A549 treated with AZD9567 at 1 μM for 4 hours (cell line): ENCODE measurements around the gene ATAD3A. TPM values are rescaled to one million over a fixed set of nuclear protein-coding genes. Genes with fewer than 3 reads are reported as not detected.

ENCODE experiments used
- total RNA-seq: library from RNA; stranded (reverse); fragments of 200-300 nt; extraction: Qiagen RNA extraction; gene quantifications from 5 replicates; pipeline ENCODE4 v1.2.3, GENCODE V29; 2022; ENCODE audit not compliant: insufficient read depth

ATAD3A gene
- total RNA-seq = 27.2 to 40.3 TPM (median 38.7 TPM) in 5 replicates

GRCh38 chr1:1511533-1512285, at the start of gene ATAD3A:
TSS of gene ATAD3A (plus strand) at chr1:1512162. CDS start at chr1:1512269, 107 bp downstream.

GRCh38 chr1:1471389-1472052, 40.4 kb upstream of the ATAD3A start, which contains the start of gene ATAD3B:
TSS of gene ATAD3B (plus strand) at chr1:1471765. CDS start at chr1:1471885, 120 bp downstream.

GRCh38 chr1:1540090-1540817, 28.3 kb downstream of the ATAD3A start, which contains the start of gene TMEM240:
TSS of gene TMEM240 (minus strand) at chr1:1540624. CDS start at chr1:1540346, 278 bp downstream.

GRCh38 chr1:1574721-1575537, 63.0 kb downstream of the ATAD3A start, which contains the start of gene SSU72:
TSS of gene SSU72 (minus strand) at chr1:1574863. CDS start at chr1:1574557, 306 bp downstream.

Other genes starting within 250 kb of the ATAD3A start
- gene UBE2J2, start 238.3 kb upstream of the ATAD3A start, total RNA-seq = 44.2 to 51.4 TPM (median 48.2 TPM) in 5 replicates
- gene SCNN1D, start 231.7 kb upstream of the ATAD3A start, total RNA-seq = 1.1 to 18.6 TPM (median 1.4 TPM) in 5 replicates
- 6.6 to 21.5 TPM (median 19.8 TPM) in 5 replicates for gene ACAP3, start 204.2 kb upstream of the ATAD3A start, total RNA-seq
- 12.9 to 26.3 TPM (median 24.1 TPM) in 5 replicates for gene PUSL1, start 203.6 kb upstream of the ATAD3A start, total RNA-seq
- 55.6 to 67.7 TPM (median 66.1 TPM) in 5 replicates for gene INTS11, start 187.5 kb upstream of the ATAD3A start, total RNA-seq
- gene CPTP, start 187.4 kb upstream of the ATAD3A start, total RNA-seq = 18.5 to 24.0 TPM (median 22.6 TPM) in 5 replicates
- gene TAS1R3, start 180.9 kb upstream of the ATAD3A start, total RNA-seq = 0.09 to 0.24 TPM (median 0.17 TPM) in 4 of 5 replicates, not detected in the other
- gene DVL1, start 162.7 kb upstream of the ATAD3A start, total RNA-seq = 38.9 to 68.4 TPM (median 63.4 TPM) in 5 replicates
- 0.13 to 3.5 TPM (median 0.20 TPM) in 4 of 5 replicates, not detected in the other for gene MXRA8, start 153.6 kb upstream of the ATAD3A start, total RNA-seq
- 105 to 181 TPM (median 175 TPM) in 5 replicates for gene AURKAIP1, start 137.0 kb upstream of the ATAD3A start, total RNA-seq
- gene CCNL2, start 112.8 kb upstream of the ATAD3A start, total RNA-seq = 32.2 to 72.8 TPM (median 64.8 TPM) in 5 replicates
- gene MRPL20, start 104.9 kb upstream of the ATAD3A start, total RNA-seq = 133 to 140 TPM (median 135 TPM) in 5 replicates
- gene ANKRD65, start 90.9 kb upstream of the ATAD3A start, total RNA-seq = 0.06 to 0.10 TPM in 2 of 5 replicates, not detected in the others
- 8.4 to 16.5 TPM (median 15.0 TPM) in 5 replicates for gene VWA1, start 76.5 kb upstream of the ATAD3A start, total RNA-seq
- not detected in 5 replicates for gene ATAD3C, start 62.5 kb upstream of the ATAD3A start, total RNA-seq
- gene ATAD3B, start 40.4 kb upstream of the ATAD3A start, total RNA-seq = 0.86 to 3.6 TPM (median 3.2 TPM) in 5 replicates
- 0.29 to 0.60 TPM (median 0.46 TPM) in 4 of 5 replicates, not detected in the other for gene TMEM240, start 28.5 kb downstream of the ATAD3A start, total RNA-seq
- gene SSU72, start 62.7 kb downstream of the ATAD3A start, total RNA-seq = 88.5 to 97.7 TPM (median 95.6 TPM) in 5 replicates
- 3.9 to 8.7 TPM (median 7.5 TPM) in 5 replicates for gene FNDC10, start 88.0 kb downstream of the ATAD3A start, total RNA-seq
- 13.7 to 23.9 TPM (median 21.8 TPM) in 5 replicates for gene MIB2, start 103.3 kb downstream of the ATAD3A start, total RNA-seq
- gene MMP23B, start 120.0 kb downstream of the ATAD3A start, total RNA-seq = 0.53 to 0.73 TPM (median 0.71 TPM) in 4 of 5 replicates, not detected in the other
- gene CDK11B, start 146.8 kb downstream of the ATAD3A start, total RNA-seq = 18.6 to 26.2 TPM (median 25.1 TPM) in 5 replicates
- 10.2 to 13.3 TPM (median 12.6 TPM) in 5 replicates for gene SLC35E2B, start 180.6 kb downstream of the ATAD3A start, total RNA-seq
- 21.7 to 26.3 TPM (median 25.2 TPM) in 5 replicates for gene CDK11A, start 212.2 kb downstream of the ATAD3A start, total RNA-seq